Measurements from ENCODE around the gene CRYGB.

CRYGB gene

DNA sequence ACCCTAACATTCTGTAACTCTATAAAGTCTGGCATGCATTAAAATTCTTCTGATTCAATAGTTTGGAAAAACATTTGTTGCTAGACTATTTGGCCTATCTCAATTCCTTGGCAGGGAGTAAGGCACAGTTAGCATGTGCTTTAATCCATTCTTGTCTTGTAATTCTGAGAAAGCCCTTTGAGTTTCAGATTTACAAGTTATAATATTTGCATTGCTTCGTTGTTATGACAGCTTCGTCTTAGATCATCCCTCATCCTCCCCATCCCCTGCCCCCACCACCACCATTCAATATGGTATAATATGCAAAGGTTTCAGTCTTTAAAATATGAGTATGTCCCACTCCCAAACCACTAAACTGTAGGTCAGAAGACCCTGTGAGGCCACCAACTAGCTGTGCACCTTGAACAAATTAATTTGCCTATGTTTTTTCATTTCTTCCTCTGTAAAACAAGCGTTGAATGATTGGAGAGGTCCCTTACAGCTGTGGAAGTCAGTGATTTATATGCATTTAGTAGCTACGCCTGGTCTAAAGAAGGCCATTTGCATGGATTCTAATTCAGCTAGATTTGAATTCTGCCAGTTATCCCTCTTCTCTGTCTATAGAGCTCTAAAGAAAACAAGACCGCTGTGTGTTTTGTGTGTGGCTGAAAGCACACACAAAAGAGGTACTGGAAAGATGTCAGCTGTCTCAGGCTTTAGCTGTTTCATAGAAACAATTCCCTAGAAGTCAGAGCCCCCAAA, 43.3 kb upstream of the CRYGB start:
- H2AK5ac ChIP-seq (ENCODE audit: low read length, severe bottlenecking): no peak overlapping the region
- H3K36me3 ChIP-seq (ENCODE audit: control insufficient read depth in 1 of 2, insufficient read depth in 2 of 2, low read depth in 1 of 2, low read length in 2 of 2): no peaks in the 10 kb centered on the region
- no peak overlapping the region for H3K4me2 ChIP-seq (ENCODE audit: low read length, poor library complexity, severe bottlenecking)
- no peak overlapping the region for H2AFZ ChIP-seq (ENCODE audit: low read depth, low read length)
- no peak overlapping the region for H2BK5ac ChIP-seq (ENCODE audit: low read depth, low read length, poor library complexity, severe bottlenecking)
- peaks cover 0 to 11% of the 10 kb centered on the region in 2 experiments for H3K27me3 ChIP-seq (ENCODE audit: control insufficient read depth in 1 of 2, insufficient read depth in 1 of 2, low read length in 2 of 2)
- no peak overlapping the region for H3K4ac ChIP-seq (ENCODE audit: low read depth in 1 of 2, low read length in 2 of 2)
- no peak overlapping the region for H3K4me3 ChIP-seq (ENCODE audit: insufficient read depth in 1 of 2, low read depth in 1 of 2, low read length in 2 of 2)
- H3K14ac ChIP-seq (ENCODE audit: low read length in 2 of 2): no peak overlapping the region
- H3K27ac ChIP-seq (ENCODE audit: low read length, poor library complexity, severe bottlenecking): no peak overlapping the region
- no peak overlapping the region for H4K8ac ChIP-seq (ENCODE audit: low read length)
- H2BK120ac ChIP-seq (ENCODE audit: low read depth, low read length): no peak overlapping the region
- H2BK15ac ChIP-seq (ENCODE audit: low read depth, poor library complexity, severe bottlenecking): no peak overlapping the region
- H3K9me3 ChIP-seq (ENCODE audit: control insufficient read depth, low read length): no peaks in the 10 kb centered on the region
- H3K23ac ChIP-seq (ENCODE audit: low read length in 2 of 2): no peak overlapping the region
- no peaks in the 10 kb centered on the region for H3K79me1 ChIP-seq (replicated peaks; ENCODE audit: low read length, poor library complexity, severe bottlenecking)
- no peaks in the 10 kb centered on the region for H3K4me1 ChIP-seq (ENCODE audit: control insufficient read depth, insufficient read depth, low read depth, low read length)
- DNase-seq: no peak
- 83% methylated on average over 3 of the region's 5 CpGs for WGBS
- no peak overlapping the region for H3K18ac ChIP-seq (ENCODE audit: low read depth in 1 of 2, low read length in 2 of 2)
- no peak overlapping the region for H4K91ac ChIP-seq (ENCODE audit: low read length)
- H2BK12ac ChIP-seq (ENCODE audit: low read length in 2 of 2): no peak overlapping the region
- H3K9ac ChIP-seq (ENCODE audit: low read length): no peak overlapping the region

DNA sequence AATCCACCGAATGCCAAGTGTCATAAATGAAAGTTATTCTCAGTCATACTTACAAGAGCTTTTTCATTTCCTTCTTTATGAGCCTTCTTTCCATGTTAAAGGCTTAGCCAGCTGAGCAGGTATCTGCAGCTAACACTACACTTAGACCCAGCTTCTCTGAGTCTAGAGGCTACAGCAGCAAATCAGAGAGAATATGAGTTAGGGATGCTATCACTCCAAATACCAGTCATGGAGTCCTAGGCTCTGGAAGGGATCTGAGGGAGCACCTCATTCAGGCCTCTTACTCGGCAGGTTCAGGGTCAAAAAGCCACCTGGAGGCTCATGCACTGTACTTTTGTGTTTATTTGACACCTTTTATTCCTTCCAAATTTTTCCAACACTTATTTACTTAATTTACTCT, 40.9 kb upstream of the CRYGB start:
- H3K14ac ChIP-seq (ENCODE audit: low read length in 2 of 2): no peak overlapping the region
- H3K27ac ChIP-seq (ENCODE audit: low read length, poor library complexity, severe bottlenecking): no peak overlapping the region
- no peak overlapping the region for H2BK5ac ChIP-seq (ENCODE audit: low read depth, low read length, poor library complexity, severe bottlenecking)
- H4K91ac ChIP-seq (ENCODE audit: low read length): no peak overlapping the region
- no peak overlapping the region for H3K18ac ChIP-seq (ENCODE audit: low read depth in 1 of 2, low read length in 2 of 2)
- DNase-seq: no peak
- no peak overlapping the region for H2AFZ ChIP-seq (ENCODE audit: low read depth, low read length)
- no peak overlapping the region for H3K9ac ChIP-seq (ENCODE audit: low read length)
- H3K9me3 ChIP-seq (ENCODE audit: control insufficient read depth, low read length): no peaks in the 10 kb centered on the region
- no peak overlapping the region for H3K4me3 ChIP-seq (ENCODE audit: insufficient read depth in 1 of 2, low read depth in 1 of 2, low read length in 2 of 2)
- H2BK15ac ChIP-seq (ENCODE audit: low read depth, poor library complexity, severe bottlenecking): no peak overlapping the region
- no peaks in the 10 kb centered on the region for H3K36me3 ChIP-seq (ENCODE audit: control insufficient read depth in 1 of 2, insufficient read depth in 2 of 2, low read depth in 1 of 2, low read length in 2 of 2)
- peaks cover 14 to 15% of the 10 kb centered on the region in 2 experiments for H3K27me3 ChIP-seq (ENCODE audit: control insufficient read depth in 1 of 2, insufficient read depth in 1 of 2, low read length in 2 of 2)
- H3K79me1 ChIP-seq (replicated peaks; ENCODE audit: low read length, poor library complexity, severe bottlenecking): no peaks in the 10 kb centered on the region
- no peak overlapping the region for H3K4me2 ChIP-seq (ENCODE audit: low read length, poor library complexity, severe bottlenecking)
- no peaks in the 10 kb centered on the region for H3K4me1 ChIP-seq (ENCODE audit: control insufficient read depth, insufficient read depth, low read depth, low read length)
- H2BK120ac ChIP-seq (ENCODE audit: low read depth, low read length): no peak overlapping the region
- no peak overlapping the region for H3K4ac ChIP-seq (ENCODE audit: low read depth in 1 of 2, low read length in 2 of 2)
- WGBS: 94% methylated on average over 2 of the region's 2 CpGs
- no peak overlapping the region for H2BK12ac ChIP-seq (ENCODE audit: low read length in 2 of 2)
- no peak overlapping the region for H2AK5ac ChIP-seq (ENCODE audit: low read length, severe bottlenecking)
- no peak overlapping the region for H4K8ac ChIP-seq (ENCODE audit: low read length)
- no peak overlapping the region for H3K23ac ChIP-seq (ENCODE audit: low read length in 2 of 2)

DNA sequence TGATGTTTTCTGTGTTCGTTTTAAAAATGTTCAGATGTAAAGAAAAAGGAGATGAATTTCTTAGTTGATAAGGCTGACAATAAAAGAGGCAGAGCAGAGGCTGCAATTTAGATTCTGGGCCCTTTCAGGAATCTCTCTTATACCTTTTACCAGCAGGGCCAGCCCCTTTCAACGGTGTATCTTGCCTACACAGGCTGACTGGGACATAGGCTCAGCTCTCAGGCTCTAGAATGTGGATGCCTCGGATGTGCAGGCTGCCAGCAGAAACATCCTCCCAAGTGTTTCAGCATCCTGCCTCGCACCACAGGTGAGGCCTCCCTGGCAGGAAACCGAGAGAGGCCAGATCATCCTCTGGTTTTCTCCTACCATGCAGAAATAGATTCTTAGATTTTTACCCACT, 40.5 kb upstream of the CRYGB start:
- Histone ChIP-seq H3K27me3 (ENCODE audit: control insufficient read depth in 1 of 2, insufficient read depth in 1 of 2, low read length in 2 of 2) (peaks cover 14 to 16% of the 10 kb centered on the region in 2 experiments), H4K8ac (ENCODE audit: low read length) (no peak overlapping the region), H3K9me3 (ENCODE audit: control insufficient read depth, low read length) (no peaks in the 10 kb centered on the region), H3K4me2 (ENCODE audit: low read length, poor library complexity, severe bottlenecking) (no peak overlapping the region), H2BK12ac (ENCODE audit: low read length in 2 of 2) (no peak overlapping the region), H3K27ac (ENCODE audit: low read length, poor library complexity, severe bottlenecking) (no peak overlapping the region), H2BK5ac (ENCODE audit: low read depth, low read length, poor library complexity, severe bottlenecking) (no peak overlapping the region), H2AFZ (ENCODE audit: low read depth, low read length) (no peak overlapping the region), H3K9ac (ENCODE audit: low read length) (no peak overlapping the region), H3K4ac (ENCODE audit: low read depth in 1 of 2, low read length in 2 of 2) (no peak overlapping the region), H3K36me3 (ENCODE audit: control insufficient read depth in 1 of 2, insufficient read depth in 2 of 2, low read depth in 1 of 2, low read length in 2 of 2) (no peaks in the 10 kb centered on the region), H3K79me1 (replicated peaks; ENCODE audit: low read length, poor library complexity, severe bottlenecking) (no peaks in the 10 kb centered on the region), H2BK120ac (ENCODE audit: low read depth, low read length) (no peak overlapping the region), H3K23ac (ENCODE audit: low read length in 2 of 2) (no peak overlapping the region), H3K4me3 (ENCODE audit: insufficient read depth in 1 of 2, low read depth in 1 of 2, low read length in 2 of 2) (no peak overlapping the region), H2BK15ac (ENCODE audit: low read depth, poor library complexity, severe bottlenecking) (no peak overlapping the region), H4K91ac (ENCODE audit: low read length) (no peak overlapping the region), H2AK5ac (ENCODE audit: low read length, severe bottlenecking) (no peak overlapping the region), H3K4me1 (ENCODE audit: control insufficient read depth, insufficient read depth, low read depth, low read length) (no peaks in the 10 kb centered on the region), H3K18ac (ENCODE audit: low read depth in 1 of 2, low read length in 2 of 2) (no peak overlapping the region), H3K14ac (ENCODE audit: low read length in 2 of 2) (no peak overlapping the region)
- whole genome bisulfite sequencing: 67% methylated on average over 5 of the region's 5 CpGs
- DNase-seq: no peak

DNA sequence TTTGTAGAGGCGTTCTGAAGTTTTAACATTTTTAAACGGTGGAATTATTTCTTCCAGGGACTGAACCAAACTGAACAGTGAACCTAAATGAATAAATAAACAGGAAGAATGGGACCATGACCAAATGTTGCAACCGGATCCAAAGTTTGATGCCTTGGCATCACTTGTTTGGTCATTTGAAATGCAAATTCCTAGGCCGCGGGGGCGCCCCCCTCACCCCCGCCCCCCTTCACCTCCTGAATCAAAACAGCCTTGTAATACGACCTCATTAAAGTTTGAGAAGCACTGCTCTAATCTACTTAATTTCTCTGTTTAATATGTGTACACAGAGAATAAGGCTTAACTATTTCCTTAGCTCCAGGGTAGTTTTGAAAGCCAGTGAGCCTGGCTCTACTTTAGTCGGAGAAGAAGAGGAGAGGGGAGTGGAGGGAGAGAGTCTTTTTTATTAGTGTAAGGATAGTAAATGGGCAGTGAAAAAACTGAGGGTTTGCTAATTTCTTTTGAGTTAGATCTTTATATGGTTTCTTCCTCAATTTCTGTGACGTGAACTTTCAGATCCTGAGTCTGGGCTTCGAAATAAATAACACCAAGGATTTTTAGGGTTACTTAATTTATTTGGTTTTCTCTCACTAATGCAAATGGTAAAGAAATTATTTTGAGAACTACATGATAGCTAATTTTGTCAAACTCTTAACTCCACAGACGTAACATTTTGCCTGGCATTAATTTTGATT, 38.2 kb upstream of the CRYGB start:
- Histone ChIP-seq H2BK120ac (ENCODE audit: low read depth, low read length) (no peak overlapping the region), H3K79me1 (replicated peaks; ENCODE audit: low read length, poor library complexity, severe bottlenecking) (no peaks in the 10 kb centered on the region), H3K4me3 (ENCODE audit: insufficient read depth in 1 of 2, low read depth in 1 of 2, low read length in 2 of 2) (no peak overlapping the region), H3K27ac (ENCODE audit: low read length, poor library complexity, severe bottlenecking) (no peak overlapping the region), H2AFZ (ENCODE audit: low read depth, low read length) (no peak overlapping the region), H3K18ac (ENCODE audit: low read depth in 1 of 2, low read length in 2 of 2) (no peak overlapping the region), H3K27me3 (ENCODE audit: control insufficient read depth in 1 of 2, insufficient read depth in 1 of 2, low read length in 2 of 2) (peaks cover 14 to 15% of the 10 kb centered on the region in 2 experiments), H3K9ac (ENCODE audit: low read length) (no peak overlapping the region), H2BK15ac (ENCODE audit: low read depth, poor library complexity, severe bottlenecking) (no peak overlapping the region), H3K14ac (ENCODE audit: low read length in 2 of 2) (no peak overlapping the region), H3K4me1 (ENCODE audit: control insufficient read depth, insufficient read depth, low read depth, low read length) (peaks cover 2% of the 10 kb centered on the region), H2BK12ac (ENCODE audit: low read length in 2 of 2) (no peak overlapping the region), H2AK5ac (ENCODE audit: low read length, severe bottlenecking) (no peak overlapping the region), H2BK5ac (ENCODE audit: low read depth, low read length, poor library complexity, severe bottlenecking) (no peak overlapping the region), H4K91ac (ENCODE audit: low read length) (no peak overlapping the region), H3K9me3 (ENCODE audit: control insufficient read depth, low read length) (no peaks in the 10 kb centered on the region), H3K23ac (ENCODE audit: low read length in 2 of 2) (no peak overlapping the region), H3K36me3 (ENCODE audit: control insufficient read depth in 1 of 2, insufficient read depth in 2 of 2, low read depth in 1 of 2, low read length in 2 of 2) (no peaks in the 10 kb centered on the region), H4K8ac (ENCODE audit: low read length) (no peak overlapping the region), H3K4ac (ENCODE audit: low read depth in 1 of 2, low read length in 2 of 2) (no peak overlapping the region), H3K4me2 (ENCODE audit: low read length, poor library complexity, severe bottlenecking) (no peak overlapping the region)
- DNase-seq: no peak
- 29% methylated on average over 6 of the region's 12 CpGs for WGBS

Data from mesenchymal stem cell (in vitro differentiated cells and primary cell).